WERI-Rb-1 (cell line): ENCODE results near the gene ZYX.
A peak's percentile ranks its signal among the peaks of the same experiment; 100 is the strongest.

Experiments used
- DNase-seq: peaks from one replicate; pipeline ENCODE4 v3.0.0-alpha.2; 2020
- H3K27ac ChIP-seq: fragments of 250-450 bp; sonication (Bioruptor Pico); 2 replicates; pipeline ENCODE4 v1.5.1; 2020; ENCODE audit warnings: mild to moderate bottlenecking, moderate library complexity
- H3K27me3 ChIP-seq: fragments of 250-450 bp; sonication (Bioruptor Pico); 2 replicates; pipeline ENCODE4 v1.5.1; 2021; ENCODE audit warnings: mild to moderate bottlenecking, low read depth, moderate library complexity; ENCODE audit not compliant: insufficient read depth, severe bottlenecking
- H3K36me3 ChIP-seq: fragments of 250-450 bp; sonication (Bioruptor Pico); 2 replicates; pipeline ENCODE4 v1.5.1; 2020; ENCODE audit warnings: mild to moderate bottlenecking, moderate library complexity
- H3K4me3 ChIP-seq: 2 replicates; pipeline ENCODE4 v1.5.1; 2011; ENCODE audit warnings: low read depth, mild to moderate bottlenecking, control low read depth, low read length
- H3K9me3 ChIP-seq: fragments of 250-450 bp; sonication (Bioruptor Pico); 2 replicates; pipeline ENCODE4 v1.5.1; 2021; ENCODE audit warnings: mild to moderate bottlenecking, moderate library complexity; ENCODE audit not compliant: severe bottlenecking
- TF ChIP-seq, protein P1 (sequence below): IDR thresholded peaks from 2 replicates; pipeline ENCODE4 v1.5.1; 2011; ENCODE audit warnings: low read depth, mild to moderate bottlenecking, control low read depth, inconsistent platforms, low read length

The ZYX gene

DNA sequence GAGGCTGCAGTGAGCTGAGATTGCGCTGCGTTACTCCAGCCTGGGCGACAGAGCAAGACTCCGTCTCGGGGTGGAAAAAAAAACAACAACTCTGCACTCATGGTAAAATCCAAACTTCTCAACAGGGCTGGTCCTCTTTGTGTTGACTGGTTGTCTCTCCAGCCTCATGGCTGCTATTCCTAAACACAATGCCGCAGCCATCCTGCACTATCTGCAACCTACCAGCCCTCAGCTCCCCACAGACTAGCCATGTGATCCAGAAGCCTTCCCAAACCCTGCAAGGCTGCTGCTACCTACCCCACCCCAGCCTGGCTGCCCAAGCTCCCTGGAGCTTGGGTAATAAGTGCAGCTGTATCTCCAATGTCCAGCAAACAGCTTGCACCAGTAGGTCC, 11.7 kb downstream of the ZYX start:
- no peak overlapping the region for H3K27ac ChIP-seq
- H3K27me3 ChIP-seq = no peaks in the 10 kb centered on the region
- DNase-seq = no peak
- no peak overlapping the region for H3K4me3 ChIP-seq
- TF ChIP-seq, protein P1, sequence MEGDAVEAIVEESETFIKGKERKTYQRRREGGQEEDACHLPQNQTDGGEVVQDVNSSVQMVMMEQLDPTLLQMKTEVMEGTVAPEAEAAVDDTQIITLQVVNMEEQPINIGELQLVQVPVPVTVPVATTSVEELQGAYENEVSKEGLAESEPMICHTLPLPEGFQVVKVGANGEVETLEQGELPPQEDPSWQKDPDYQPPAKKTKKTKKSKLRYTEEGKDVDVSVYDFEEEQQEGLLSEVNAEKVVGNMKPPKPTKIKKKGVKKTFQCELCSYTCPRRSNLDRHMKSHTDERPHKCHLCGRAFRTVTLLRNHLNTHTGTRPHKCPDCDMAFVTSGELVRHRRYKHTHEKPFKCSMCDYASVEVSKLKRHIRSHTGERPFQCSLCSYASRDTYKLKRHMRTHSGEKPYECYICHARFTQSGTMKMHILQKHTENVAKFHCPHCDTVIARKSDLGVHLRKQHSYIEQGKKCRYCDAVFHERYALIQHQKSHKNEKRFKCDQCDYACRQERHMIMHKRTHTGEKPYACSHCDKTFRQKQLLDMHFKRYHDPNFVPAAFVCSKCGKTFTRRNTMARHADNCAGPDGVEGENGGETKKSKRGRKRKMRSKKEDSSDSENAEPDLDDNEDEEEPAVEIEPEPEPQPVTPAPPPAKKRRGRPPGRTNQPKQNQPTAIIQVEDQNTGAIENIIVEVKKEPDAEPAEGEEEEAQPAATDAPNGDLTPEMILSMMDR = no peak
- no peaks in the 10 kb centered on the region for H3K9me3 ChIP-seq
- peaks cover 13% of the 10 kb centered on the region for H3K36me3 ChIP-seq

DNA sequence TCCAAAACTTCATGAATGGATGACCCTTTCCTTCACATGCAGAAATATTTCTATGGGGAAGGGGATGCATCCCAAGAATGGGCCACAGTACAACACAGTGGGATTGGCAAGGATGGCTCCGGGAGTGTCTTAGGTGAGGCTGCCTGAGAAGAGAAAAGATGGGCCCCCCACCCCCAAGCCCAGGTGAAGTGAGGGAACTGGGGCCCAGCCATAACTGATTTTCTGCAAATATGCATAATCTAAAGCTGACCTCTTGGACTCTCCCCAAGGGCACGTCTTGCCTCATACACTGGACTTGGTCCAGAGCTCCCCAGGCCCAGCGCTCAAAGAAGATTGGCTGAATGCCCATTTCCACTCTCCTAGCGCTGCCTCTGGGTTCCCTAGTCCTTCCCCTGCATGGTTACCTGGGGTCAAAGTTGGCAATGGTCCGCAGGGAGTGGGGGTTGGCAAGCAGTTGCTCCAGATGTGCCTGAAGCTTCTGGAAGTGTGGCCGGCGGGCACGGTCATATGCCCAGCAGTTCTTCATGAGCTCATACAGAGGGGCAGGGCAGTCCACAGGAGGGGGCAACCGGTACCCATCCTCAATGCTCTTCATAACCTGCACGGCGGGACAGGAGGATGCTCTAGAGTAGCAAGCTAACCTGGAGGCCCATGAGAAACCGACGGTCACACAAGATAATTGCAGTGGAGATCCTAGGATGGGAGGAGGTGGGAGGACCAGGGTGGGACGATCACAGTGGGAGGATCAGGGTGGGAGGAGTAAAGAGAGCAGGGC, 12.3 kb downstream of the ZYX start:
- no peaks in the 10 kb centered on the region for H3K9me3 ChIP-seq
- DNase-seq = no peak
- H3K27ac ChIP-seq = no peak overlapping the region
- no peak overlapping the region for H3K4me3 ChIP-seq
- H3K27me3 ChIP-seq = no peaks in the 10 kb centered on the region
- peaks cover 11% of the 10 kb centered on the region for H3K36me3 ChIP-seq
- TF ChIP-seq, protein P1 = no peak

DNA sequence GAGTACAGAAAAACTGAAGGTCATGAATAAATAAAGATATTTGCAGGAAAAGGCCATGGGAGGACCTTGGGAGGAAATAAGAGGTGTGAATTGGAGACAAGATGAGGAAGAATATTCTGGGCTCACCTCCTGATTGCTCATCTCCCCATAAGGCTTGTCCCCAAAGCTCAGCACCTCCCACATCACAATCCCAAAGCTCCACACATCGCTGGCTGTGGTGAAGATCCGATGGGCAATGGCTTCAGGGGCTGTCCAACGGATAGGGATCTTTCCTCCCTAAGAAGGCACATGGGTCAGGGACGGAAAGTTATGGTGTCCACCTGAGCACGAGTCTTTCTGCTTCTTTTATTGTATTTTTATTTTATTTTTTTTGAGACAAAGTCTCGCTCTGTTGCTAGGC, 12.9 kb downstream of the ZYX start:
- Histone ChIP-seq H3K36me3 (peaks cover 7% of the 10 kb centered on the region), H3K9me3 (no peaks in the 10 kb centered on the region), H3K27me3 (no peaks in the 10 kb centered on the region), H3K27ac (no peak overlapping the region), H3K4me3 (no peak overlapping the region)
- TF ChIP-seq, protein P1 = no peak
- DNase-seq = no peak

DNA sequence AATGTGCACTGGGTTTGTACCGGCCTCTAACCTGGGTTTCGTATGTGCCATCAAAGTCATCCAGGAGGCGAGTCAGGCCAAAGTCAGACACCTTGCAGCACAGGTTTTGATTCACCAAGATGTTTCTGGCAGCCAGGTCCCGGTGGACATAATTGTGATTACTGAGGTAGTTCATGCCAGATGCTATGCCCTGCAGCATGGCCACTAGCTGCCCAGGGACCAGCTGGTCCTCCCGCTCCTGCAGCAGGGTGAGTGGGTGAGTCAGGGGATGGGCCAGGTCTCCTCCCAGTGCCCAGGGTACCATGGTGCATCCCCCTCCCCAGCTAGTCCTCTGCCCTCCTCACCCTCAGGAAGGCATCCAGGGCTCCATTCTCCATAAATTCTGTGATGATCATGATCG, 13.6 kb downstream of the ZYX start:
- no peak overlapping the region for H3K27ac ChIP-seq
- H3K27me3 ChIP-seq = no peaks in the 10 kb centered on the region
- no peak for DNase-seq
- H3K9me3 ChIP-seq = no peaks in the 10 kb centered on the region
- no peak overlapping the region for H3K4me3 ChIP-seq
- H3K36me3 ChIP-seq = peaks cover 5% of the 10 kb centered on the region
- TF ChIP-seq, protein P1 = no peak

DNA sequence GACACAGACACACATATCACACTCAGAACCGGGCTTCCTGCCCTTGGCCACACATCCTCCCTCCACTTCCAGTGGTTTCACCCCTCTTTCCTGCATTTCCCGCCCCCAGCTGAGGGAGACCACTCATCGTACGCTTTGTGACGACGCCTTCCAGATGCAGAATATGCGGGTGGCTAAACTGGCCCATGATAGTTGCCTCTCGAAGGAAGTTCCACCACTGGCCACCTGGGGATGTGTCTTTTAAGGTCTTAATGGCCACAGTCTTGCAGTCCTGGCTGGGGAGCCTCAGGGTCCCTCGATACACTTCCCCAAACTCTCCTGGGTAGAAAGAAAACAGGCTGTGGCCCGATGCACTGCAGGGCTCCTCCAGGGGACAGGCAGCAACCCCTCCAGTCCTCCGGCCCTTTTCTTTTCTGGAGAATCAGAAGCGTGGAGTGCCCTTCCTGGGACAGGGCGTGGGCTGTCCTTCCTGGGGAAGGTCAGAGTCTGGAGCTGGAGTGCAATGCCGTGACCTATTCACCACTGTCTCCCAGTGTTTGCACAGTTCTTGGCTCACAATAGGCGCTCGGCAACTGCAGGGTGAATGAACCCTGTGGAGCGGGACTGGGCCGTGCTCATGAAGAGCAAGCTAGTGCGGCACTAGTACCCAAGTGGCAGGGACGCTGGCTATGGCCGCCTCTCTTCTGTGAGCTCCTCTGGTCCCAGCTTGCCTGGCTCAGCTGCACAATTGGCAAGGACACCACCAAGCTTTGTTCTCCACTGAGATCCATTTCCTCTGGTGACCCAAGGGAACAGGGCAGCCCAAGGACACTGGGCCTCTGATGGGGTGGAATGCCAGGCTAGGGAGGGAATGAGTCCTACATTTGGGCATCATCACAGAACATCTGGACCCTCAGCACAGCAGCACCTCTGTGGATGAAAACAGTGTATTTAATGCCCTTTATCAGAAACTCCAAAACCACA, 14.3 kb downstream of the ZYX start:
- Histone ChIP-seq H3K27me3 (no peaks in the 10 kb centered on the region), H3K36me3 (no peaks in the 10 kb centered on the region; the same call in none of the 2 replicates), H3K4me3 (no peak overlapping the region), H3K27ac (no peak overlapping the region), H3K9me3 (no peaks in the 10 kb centered on the region)
- TF ChIP-seq, protein P1 = 0 out of 2 replicates have a peak, but pooled peaks have one; percentile 15
- DNase-seq = no peak
